ENCODE measurements around the gene KIRREL3. TPM values are rescaled to one million over a fixed set of nuclear protein-coding genes. Genes with fewer than 3 reads are reported as not detected.

KIRREL3 gene
- total RNA-seq, 1 donor from 2014 or later, result 0.26 TPM

DNA sequence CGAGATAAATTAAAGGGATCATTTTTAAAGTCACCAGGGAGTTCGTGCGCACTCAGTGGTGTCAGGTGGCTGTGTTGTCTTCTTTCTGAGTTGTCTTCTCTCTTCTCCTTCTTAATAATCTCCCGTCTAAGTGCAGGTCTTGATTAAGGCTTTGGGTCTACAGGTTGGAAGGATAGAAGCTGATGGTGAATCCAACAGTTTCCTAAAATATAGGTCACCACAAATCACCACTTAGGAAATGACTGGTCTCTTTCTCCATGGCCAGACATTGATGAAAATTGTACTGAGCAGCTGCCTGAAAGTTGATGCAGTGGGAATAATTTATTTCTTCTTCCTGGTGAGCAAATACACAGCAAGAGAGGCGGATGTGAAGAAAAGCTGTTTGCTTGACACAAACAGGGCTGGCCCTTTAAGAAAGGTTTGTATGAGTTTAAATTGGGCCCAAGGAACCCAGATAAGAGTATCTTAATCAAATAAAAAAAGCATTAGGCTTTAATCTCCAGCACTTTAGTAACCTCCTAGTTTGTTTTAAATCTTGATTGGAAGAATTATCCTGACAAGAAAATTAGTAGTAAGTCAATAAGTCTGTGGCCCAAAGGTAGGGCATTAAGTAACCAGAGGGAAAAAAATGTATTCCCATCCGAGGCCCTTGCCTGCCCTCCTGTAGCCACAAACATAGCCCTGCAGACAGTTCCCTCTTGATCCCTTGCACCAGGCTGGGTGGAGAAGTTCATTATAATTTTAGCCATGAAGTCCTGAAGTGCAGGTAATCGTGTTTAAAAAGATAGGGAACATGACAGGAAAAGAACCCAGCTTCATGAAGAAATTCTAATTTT lies 245.8 kb downstream of the KIRREL3 start:
- peaks cover 3% of the 10 kb centered on the region for H3K9me3 Mint-ChIP-seq (ENCODE audit: low read depth)

DNA sequence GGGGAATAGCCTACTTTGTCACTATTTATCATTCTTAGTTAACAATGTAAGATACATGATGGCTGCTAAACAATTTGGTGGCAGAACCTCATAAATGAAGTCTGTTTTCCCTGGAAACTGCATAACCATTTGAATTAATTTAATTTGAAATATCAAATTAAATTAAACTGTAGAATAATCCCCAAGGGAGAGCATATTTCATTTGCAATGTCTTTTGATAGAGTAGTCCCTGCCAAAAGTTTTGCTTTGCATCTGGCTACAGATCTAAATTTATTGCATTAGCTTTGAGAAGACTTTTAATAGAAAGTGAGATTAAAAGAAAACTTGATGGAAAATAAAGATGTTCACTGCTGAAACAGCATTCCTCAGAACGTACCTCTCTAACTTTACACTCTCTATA lies 246.6 kb downstream of the KIRREL3 start:
- TF ChIP-seq, protein P1, sequence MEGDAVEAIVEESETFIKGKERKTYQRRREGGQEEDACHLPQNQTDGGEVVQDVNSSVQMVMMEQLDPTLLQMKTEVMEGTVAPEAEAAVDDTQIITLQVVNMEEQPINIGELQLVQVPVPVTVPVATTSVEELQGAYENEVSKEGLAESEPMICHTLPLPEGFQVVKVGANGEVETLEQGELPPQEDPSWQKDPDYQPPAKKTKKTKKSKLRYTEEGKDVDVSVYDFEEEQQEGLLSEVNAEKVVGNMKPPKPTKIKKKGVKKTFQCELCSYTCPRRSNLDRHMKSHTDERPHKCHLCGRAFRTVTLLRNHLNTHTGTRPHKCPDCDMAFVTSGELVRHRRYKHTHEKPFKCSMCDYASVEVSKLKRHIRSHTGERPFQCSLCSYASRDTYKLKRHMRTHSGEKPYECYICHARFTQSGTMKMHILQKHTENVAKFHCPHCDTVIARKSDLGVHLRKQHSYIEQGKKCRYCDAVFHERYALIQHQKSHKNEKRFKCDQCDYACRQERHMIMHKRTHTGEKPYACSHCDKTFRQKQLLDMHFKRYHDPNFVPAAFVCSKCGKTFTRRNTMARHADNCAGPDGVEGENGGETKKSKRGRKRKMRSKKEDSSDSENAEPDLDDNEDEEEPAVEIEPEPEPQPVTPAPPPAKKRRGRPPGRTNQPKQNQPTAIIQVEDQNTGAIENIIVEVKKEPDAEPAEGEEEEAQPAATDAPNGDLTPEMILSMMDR (IDR thresholded peaks at IDR 0.05; ENCODE audit: unreplicated experiment), result no peak
- Mint-ChIP-seq H3K36me3 (ENCODE audit: insufficient read depth) (no peaks in the 10 kb centered on the region), H3K4me1 (ENCODE audit: low read depth) (peaks cover 19% of the 10 kb centered on the region), H3K27me3 (peaks cover 98% of the 10 kb centered on the region), H3K4me3 (ENCODE audit: low read depth) (no peak overlapping the region), H3K27ac (no peak overlapping the region), H3K9me3 (ENCODE audit: low read depth) (peaks cover 3% of the 10 kb centered on the region)
- DNase-seq (ENCODE audit: low spot score, unreplicated experiment), result no peak

More for the DNA sequence above, 245.8 kb downstream of the KIRREL3 start:
- DNase-seq (ENCODE audit: low spot score, unreplicated experiment), result no peak
- TF ChIP-seq, protein P1 (IDR thresholded peaks at IDR 0.05; ENCODE audit: unreplicated experiment), result no peak
- no peak overlapping the region for H3K27ac Mint-ChIP-seq
- H3K27me3 Mint-ChIP-seq, result peaks cover 98% of the 10 kb centered on the region
- no peak overlapping the region for H3K4me3 Mint-ChIP-seq (ENCODE audit: low read depth)
- H3K4me1 Mint-ChIP-seq (ENCODE audit: low read depth), result peaks cover 15% of the 10 kb centered on the region
- no peaks in the 10 kb centered on the region for H3K36me3 Mint-ChIP-seq (ENCODE audit: insufficient read depth)

DNA sequence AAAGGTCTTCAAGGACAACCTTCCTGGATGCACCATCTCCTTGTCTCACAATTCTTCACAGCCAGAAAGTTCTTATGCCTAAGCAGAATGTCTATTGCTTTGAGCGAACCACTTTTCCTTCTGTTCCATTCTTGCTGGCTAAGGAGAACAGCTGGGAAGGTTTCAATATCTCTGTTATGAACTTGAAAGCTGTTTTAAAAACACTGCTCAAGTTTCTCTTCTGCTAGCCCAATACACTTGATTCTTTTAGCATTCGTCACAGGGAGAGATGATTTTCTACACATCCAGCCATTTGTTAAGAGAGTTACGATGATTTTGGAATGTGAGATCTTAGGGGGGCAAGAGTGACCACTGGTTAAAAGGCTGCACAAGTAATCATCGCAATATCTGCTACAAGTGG lies 249.3 kb downstream of the KIRREL3 start:
- DNase-seq (ENCODE audit: low spot score, unreplicated experiment), result no peak
- Mint-ChIP-seq H3K36me3 (ENCODE audit: insufficient read depth) (no peaks in the 10 kb centered on the region), H3K4me1 (ENCODE audit: low read depth) (peaks cover 31% of the 10 kb centered on the region), H3K4me3 (ENCODE audit: low read depth) (no peak overlapping the region), H3K27me3 (peaks cover 98% of the 10 kb centered on the region), H3K27ac (no peak overlapping the region), H3K9me3 (ENCODE audit: low read depth) (peaks cover 3% of the 10 kb centered on the region)
- TF ChIP-seq, protein P1 (IDR thresholded peaks at IDR 0.05; ENCODE audit: unreplicated experiment), result no peak

DNA sequence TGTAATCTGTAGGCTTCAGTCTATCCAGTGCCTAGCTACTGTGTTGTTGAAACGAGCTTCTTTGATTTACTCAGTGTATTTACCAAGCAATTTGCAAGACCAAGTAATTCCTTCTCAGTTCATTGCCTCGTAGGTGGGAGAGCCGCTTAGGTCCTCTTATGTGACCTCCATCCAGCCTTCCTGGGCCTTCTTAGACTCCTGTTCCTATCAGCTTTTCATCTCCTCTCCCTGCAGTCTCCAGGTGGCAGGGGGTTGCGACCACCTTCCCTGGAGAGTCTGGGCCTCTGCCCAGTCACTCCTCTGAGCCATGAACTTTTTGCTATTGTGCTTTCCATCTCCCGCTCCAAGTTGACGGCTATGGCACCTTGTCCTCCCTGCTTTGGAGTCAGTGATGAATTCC lies 251.8 kb downstream of the KIRREL3 start:
- Mint-ChIP-seq H3K4me3 (ENCODE audit: low read depth) (no peak overlapping the region), H3K4me1 (ENCODE audit: low read depth) (peaks cover 16% of the 10 kb centered on the region), H3K9me3 (ENCODE audit: low read depth) (peaks cover 3% of the 10 kb centered on the region), H3K27me3 (peaks cover 98% of the 10 kb centered on the region), H3K36me3 (ENCODE audit: insufficient read depth) (no peaks in the 10 kb centered on the region), H3K27ac (peak overlapping the region; percentile 21)
- no peak for DNase-seq (ENCODE audit: low spot score, unreplicated experiment)
- TF ChIP-seq, protein P1 (IDR thresholded peaks at IDR 0.05; ENCODE audit: unreplicated experiment), result no peak

DNA sequence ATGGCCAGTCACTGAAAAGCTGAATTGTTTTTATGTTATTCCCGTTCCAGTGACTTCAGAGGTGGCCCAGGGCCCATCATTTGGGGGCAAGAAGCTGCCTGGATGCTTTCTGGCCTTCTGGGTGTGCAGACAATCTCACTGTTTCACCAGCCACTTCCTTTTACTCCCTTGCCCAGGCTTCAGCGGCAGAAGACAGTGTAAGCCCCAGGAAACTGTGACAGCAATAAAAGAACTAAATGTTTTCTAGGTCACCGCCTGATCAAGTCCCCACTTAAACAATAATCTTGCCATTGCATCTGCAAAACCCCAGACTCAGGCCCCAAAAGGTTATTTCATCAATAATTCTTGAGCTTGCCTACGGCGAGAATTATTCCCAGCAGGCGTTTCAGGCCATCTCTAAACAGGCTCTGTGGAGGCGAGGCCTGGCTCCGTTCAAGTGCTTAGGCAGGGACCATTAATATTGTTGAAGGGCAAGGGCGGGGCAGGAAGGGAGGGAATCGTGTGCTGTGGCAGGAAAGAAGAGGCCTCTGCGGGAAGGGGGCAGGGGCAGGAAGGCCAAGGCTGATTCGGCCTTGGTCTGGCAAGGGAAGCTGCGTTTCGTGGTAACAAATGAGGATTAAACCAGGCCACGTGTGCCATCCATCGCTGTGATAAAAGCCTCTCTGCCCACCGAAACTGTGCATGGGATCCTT lies 252.3 kb downstream of the KIRREL3 start:
- DNase-seq (ENCODE audit: low spot score, unreplicated experiment), result no peak
- Mint-ChIP-seq H3K36me3 (ENCODE audit: insufficient read depth) (no peaks in the 10 kb centered on the region), H3K9me3 (ENCODE audit: low read depth) (peaks cover 3% of the 10 kb centered on the region), H3K4me1 (ENCODE audit: low read depth) (peaks cover 16% of the 10 kb centered on the region), H3K4me3 (ENCODE audit: low read depth) (no peak overlapping the region), H3K27me3 (peaks cover 98% of the 10 kb centered on the region), H3K27ac (peak overlapping the region; percentile 21)
- TF ChIP-seq, protein P1 (IDR thresholded peaks at IDR 0.05; ENCODE audit: unreplicated experiment), result no peak

Data from progenitor cell of endocrine pancreas (in vitro differentiated cells).